IPS-18c (cell line): ENCODE measurements around the gene ATP9B.

ENCODE experiments used
- H3K4me3 ChIP-seq: 2 replicates; pipeline ENCODE4 v1.7.0; 2013; ENCODE audit warnings: low read depth, mild to moderate bottlenecking, low read length, moderate library complexity; ENCODE audit not compliant: insufficient read depth
- H3K9me3 ChIP-seq: one replicate; pipeline ENCODE4 v1.6.1; 2013; ENCODE audit warnings: mild to moderate bottlenecking, low read length, moderate library complexity; ENCODE audit not compliant: control insufficient read depth, insufficient read depth

ATP9B gene

DNA sequence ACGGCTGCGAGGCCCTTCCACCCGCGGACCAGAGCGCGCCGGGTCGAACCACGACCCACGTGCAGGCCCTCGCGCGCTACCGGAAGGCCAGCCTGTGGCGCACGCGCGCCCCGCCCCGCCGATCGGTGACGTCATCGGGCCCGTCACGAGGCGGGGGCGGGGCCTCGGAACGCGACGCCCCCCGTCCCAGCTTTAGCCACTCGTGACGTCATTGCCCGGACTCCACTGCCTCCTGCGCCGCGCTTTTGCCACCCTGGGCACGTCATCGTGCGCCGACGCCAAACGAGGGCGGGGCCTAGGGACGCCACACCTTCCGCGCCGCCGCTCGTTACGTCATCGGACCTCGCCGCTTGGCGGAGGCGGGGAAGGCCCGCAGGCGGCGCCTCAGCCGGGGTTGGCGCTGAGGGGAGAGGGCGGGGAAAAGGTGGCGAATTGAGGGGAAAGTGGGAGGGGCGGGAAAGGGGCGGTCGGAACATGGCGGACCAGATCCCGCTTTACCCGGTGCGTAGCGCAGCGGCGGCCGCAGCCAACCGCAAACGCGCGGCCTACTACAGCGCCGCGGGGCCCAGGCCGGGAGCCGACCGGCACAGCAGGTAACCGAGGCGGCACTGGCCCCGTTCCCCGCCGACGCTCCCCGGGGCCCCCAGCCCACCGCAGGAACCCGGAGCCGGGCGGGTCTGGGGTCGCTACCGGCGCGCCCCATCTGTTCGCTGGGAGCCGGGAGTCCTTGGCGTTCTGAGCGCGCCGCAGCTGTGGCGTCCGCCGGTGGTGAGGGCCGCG, at the start of gene ATP9B:
Gene ATP9B, plus strand, starts transcription at position 458 of the 780 bp plus-strand sequence. Its CDS starts 17 bp downstream, at position 475.
- Histone ChIP-seq H3K9me3 (peaks cover 11% of the 10 kb centered on the region), H3K4me3 (peak within 1 kb of the TSS; percentile 91)

GRCh38 chr18:79019881-79020280, 49.3 kb upstream of the ATP9B start:
- Histone ChIP-seq H3K4me3 (no peak overlapping the region), H3K9me3 (no peaks in the 10 kb centered on the region)

DNA sequence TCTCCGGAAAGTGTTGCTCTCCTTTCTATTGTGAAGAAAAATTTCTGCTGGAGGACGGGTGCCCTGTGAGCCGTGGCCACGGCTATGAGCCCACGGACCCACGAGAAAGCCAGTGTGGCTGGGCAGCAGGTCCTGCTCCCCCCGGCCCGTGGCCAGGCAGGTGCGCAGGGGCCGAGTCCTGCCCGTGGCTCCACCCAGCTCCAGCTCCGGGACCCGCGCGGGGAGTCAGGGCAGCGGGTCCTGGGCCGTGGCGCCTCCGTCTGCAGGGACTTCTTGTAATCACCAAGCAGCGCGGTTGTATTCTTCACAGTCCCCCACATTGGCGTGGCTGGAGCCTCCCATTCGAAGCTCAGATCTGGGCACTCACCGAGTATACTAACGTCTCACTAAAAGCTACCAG, 46.6 kb upstream of the ATP9B start:
- Histone ChIP-seq H3K4me3 (no peak overlapping the region), H3K9me3 (no peaks in the 10 kb centered on the region)

DNA sequence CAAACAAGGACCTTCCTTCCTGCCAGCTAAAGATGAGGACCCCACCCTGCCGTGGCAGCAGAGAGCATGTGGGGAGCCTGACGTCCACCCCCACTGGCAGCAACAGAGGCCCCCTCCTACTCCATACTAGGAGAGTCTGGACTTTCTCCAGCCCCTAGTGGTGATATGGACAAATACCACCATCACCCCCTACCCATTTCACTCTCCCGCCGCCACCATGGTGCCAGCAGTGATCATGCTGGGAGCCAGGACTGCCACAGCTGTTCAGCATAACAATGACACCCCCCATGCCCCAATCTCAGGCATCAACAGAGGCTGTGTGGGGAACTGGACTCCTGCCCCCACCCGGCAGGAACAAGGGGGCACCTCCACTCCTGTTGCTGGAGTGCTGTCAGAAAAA, 42.7 kb upstream of the ATP9B start:
- Histone ChIP-seq H3K4me3 (no peak overlapping the region), H3K9me3 (no peaks in the 10 kb centered on the region)

DNA sequence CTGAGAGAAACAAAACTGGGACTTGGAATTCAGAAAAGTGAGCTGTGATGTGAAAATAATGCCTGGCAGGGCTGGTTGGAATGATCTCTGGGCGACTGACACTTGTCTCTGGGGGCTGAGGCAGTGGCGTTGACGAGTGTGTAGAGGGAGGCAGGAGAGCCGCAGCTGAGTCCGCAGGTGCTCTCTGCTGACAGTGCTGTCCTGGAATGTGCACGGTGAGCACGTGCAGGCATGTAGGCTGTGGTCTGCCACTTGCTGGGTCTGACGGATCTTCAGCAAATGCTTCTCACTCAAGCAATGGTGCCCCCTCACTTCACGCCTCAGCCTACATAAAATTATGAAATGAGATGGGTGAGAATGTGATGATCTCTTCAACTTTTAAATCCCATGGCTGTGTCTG, 38.5 kb upstream of the ATP9B start:
- no peaks in the 10 kb centered on the region for H3K9me3 ChIP-seq
- no peak overlapping the region for H3K4me3 ChIP-seq

- Histone ChIP-seq H3K4me3 (no peak overlapping the region), H3K9me3 (no peaks in the 10 kb centered on the region)
These were observed 26.9 kb upstream of the ATP9B start for GRCh38 chr18:79042276-79042675.

- no peak overlapping the region for H3K4me3 ChIP-seq
- no peaks in the 10 kb centered on the region for H3K9me3 ChIP-seq
These were observed 25.9 kb upstream of the ATP9B start for GRCh38 chr18:79043288-79043687.

GRCh38 chr18:79046522-79046921, 22.7 kb upstream of the ATP9B start:
- peaks cover 2% of the 10 kb centered on the region for H3K9me3 ChIP-seq
- no peak overlapping the region for H3K4me3 ChIP-seq

DNA sequence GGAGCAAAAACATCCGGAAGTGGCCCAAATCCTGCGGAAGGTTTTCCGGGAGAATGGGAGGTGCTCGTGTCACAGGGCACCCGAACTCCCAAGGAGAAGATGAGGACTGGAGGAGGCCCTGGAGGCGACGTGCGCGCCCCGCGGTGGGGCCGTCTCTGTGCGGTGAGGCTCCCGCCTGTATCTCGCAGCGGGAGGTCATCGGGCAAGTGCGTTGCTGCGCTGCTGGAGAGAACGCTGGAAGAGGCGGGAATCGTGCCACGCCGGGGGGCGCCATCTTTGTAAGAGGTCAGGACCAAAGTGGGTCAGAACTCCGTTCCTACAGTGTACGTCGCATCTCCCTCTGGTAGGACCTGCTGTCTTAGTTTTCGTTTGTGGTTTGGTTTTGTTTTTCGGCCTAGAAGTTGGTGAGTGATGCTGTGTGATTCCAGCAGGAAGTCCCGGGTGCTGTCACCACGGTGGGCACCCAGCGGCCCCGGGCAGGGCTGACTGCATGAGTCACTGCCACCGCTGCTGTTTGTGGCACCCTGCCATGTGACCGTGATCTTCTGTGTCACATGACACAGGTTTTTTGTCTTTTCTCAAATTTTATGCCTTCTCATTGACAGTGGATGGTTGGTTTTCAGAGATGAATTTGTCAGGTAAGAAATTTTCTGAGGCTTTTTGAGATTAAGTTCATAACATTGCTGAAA, 21.5 kb upstream of the ATP9B start:
- no peak overlapping the region for H3K4me3 ChIP-seq
- peaks cover 2% of the 10 kb centered on the region for H3K9me3 ChIP-seq

DNA sequence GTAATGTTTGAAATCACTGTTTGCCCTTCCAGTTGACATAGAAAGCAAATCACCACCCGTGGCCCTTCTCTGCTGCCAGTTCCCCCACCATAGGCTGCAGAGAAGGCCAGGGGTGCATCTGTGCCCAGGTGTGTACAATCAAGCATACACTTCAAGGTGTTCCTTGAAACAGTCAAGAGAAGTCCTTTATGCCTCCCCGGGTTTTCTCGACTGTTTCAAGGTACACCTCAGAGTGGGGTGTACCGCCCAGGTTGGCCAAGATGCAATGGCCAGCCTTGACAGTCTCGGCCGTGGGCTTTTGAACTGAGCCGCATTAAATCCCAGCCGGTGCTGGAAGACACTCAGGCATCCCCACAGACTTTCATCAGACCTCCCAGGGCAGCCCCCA, 21.0 kb upstream of the ATP9B start:
- Histone ChIP-seq H3K9me3 (peaks cover 2% of the 10 kb centered on the region), H3K4me3 (no peak overlapping the region)

DNA sequence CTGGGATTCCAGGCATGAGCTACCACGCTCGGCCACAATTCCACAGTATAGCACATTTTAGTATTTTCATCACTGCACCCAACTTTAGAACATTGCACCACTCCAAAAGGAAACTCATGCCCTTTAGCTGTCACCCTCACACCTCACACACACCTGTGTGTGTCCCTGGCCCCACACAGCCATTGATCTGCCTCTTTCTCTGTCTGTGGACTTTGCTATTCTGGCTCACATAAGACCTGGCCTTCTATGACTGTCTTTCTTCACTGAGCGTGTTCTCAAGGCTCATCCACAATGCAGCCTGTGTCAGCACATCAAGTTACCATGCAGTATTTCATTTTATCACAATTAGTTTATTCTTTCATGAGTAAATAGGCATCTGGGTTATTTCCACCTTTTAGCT, 19.7 kb upstream of the ATP9B start:
- Histone ChIP-seq H3K4me3 (no peak overlapping the region), H3K9me3 (peaks cover 2% of the 10 kb centered on the region)

DNA sequence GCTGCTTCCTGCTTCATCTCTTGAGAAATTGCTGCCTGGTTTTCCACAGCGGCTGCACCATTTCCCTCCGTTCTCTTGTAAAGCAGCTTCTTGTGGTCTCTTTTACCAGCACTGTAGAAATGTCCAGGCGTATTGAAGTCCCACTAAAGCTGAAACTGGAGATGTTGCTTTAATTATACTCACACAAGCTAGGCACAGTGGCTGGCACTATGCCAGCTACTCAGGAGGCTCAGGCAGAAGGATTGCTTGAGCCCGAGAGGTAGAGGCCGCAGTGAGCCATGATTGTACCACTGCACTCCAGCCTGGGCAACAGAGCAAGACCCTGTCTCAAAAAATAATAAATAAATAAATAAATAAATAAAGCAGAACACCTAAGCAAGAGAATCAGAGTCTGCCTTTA, 19.2 kb upstream of the ATP9B start:
- Histone ChIP-seq H3K4me3 (no peak overlapping the region), H3K9me3 (peaks cover 2% of the 10 kb centered on the region)

DNA sequence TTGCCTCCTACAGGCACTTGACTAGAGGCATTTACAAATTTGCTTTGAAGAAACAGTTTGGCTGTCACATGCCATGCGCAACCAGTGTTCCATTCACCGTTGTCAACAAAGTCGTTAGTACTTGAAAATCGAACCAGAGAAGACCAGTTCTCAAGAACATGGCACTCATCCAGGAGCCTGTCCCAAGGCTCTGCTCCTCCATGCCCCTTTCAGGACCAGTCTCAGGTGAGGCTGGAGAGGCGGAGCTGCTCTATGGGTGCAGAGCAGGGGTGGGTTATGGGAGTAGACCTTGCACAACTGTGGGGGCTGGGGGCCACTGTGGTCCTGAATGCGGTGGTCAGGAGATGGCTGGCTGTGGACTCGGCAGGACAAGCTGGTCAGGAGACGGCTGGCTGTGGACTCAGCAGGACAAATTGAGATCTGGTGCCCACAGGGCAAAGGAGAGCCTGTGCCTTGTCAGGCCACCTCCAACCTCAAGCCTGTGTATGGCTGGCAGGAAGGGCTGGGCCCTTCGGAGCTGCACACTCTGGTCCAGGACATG, 12.3 kb upstream of the ATP9B start:
- Histone ChIP-seq H3K9me3 (no peaks in the 10 kb centered on the region), H3K4me3 (no peak overlapping the region)

DNA sequence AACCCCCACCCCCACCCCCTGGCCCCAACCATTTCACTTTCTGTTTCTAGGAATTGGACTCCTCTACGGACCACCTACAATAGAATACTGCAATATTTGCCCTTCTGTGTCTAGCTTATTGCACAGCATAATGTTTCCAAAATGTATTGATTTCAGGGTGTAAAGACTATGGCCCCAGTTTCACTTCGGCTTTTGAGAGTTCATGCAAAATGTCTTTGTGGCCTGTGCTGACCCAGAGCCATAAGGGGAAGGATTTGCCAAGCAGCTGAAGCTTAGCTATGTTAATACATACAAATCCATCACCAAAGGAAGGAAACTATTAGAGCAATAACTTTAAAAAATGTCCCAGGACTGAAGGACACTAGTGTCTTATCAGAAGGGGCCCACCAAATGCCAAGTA, 11.2 kb upstream of the ATP9B start:
- H3K9me3 ChIP-seq, result no peaks in the 10 kb centered on the region
- H3K4me3 ChIP-seq, result no peak overlapping the region

- H3K9me3 ChIP-seq, result no peaks in the 10 kb centered on the region
- no peak overlapping the region for H3K4me3 ChIP-seq
These were observed 6.4 kb upstream of the ATP9B start for GRCh38 chr18:79062806-79063205.

GRCh38 chr18:79064228-79064627, 5.0 kb upstream of the ATP9B start:
- H3K4me3 ChIP-seq, result no peak overlapping the region

DNA sequence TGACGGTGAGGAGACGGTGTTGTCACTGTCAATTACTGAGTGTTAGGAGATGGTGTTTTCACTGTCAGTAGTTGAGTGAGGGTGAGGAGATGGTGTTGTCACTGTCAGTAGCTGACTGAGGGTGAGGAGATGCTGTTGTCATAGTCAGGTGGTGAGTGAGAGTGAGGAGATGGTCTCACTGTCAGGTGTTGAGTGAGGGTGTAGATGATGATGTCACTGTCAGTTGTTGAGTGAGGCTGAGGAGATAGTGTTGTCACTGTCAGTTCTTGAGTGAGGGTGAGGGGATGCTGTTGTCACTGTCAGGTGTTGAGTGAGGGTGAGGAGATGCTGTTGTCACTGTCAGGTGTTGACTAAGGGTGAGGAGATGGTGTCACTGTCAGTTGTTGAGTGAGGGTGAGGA, 3.4 kb upstream of the ATP9B start:
- no peak overlapping the region for H3K4me3 ChIP-seq
- peaks cover 11% of the 10 kb centered on the region for H3K9me3 ChIP-seq

More at GRCh38 chr18:79064228-79064627, 5.0 kb upstream of the ATP9B start:
- peaks cover 8% of the 10 kb centered on the region for H3K9me3 ChIP-seq

DNA sequence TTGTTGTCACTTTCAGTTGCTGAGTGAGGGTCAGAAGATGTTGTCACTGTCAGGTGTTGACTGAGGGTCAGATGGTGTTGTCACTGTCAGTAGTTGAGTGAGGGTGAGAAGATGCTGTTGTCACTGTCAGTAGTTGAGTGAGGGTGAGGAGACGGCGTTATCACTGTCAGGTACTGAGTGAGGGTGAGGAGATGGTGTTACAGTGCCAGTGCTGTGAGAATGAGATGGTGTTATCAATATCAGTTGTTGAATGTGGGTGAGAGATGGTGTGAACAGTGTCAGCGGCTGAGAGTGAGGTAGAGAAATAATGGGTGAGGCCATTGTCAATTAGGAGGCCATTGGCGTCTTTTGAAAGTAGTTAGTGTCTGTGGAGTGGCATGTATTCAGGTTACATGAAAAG, 1.6 kb upstream of the ATP9B start:
- Histone ChIP-seq H3K9me3 (peaks cover 11% of the 10 kb centered on the region), H3K4me3 (no peak overlapping the region)
